HepG2 (cell line): Measurements from ENCODE around the gene COA3. TPM values are rescaled to one million over a fixed set of nuclear protein-coding genes. Genes with fewer than 3 reads are reported as not detected.

ENCODE experiments used
- ATAC-seq: fragments of 200-7000 bp; cut with Tn5 transposase; 3 replicates; pipeline ENCODE4 v1.9.1; 2020; ENCODE audit warnings: mild to moderate bottlenecking, moderate library complexity
- BruUV-seq: library from RNA; stranded (reverse); fragments of 400-500 nt; replicated peaks from 2 replicates; lab custom pipeline; 2021; lab: Mats Ljungman, UMichigan
- CTCF ChIA-PET: fragments of 300-600 bp; formaldehyde crosslinking; extraction: SDS; loops from one replicate; lab custom pipeline; 2021; ENCODE audit warnings: low total read pairs, inconsistent platforms, low intra/inter-chr PET ratio; lab: Yijun Ruan, JAX
- POLR2A ChIA-PET: fragments of 350-600 bp; sonication (Branson Sonifier 250); formaldehyde crosslinking; loops from one replicate; lab custom pipeline; 2020; ENCODE audit warnings: antibody characterized with exemption, inconsistent platforms; lab: Yijun Ruan, JAX
- DNase-seq: peaks from one replicate; pipeline ENCODE4 v3.0.0-alpha.2; 2015; ENCODE audit warnings: low spot score
- FAIRE-seq: peaks from 3 replicates; lab custom pipeline; 2011; peaks lifted over from hg19 to GRCh38; lab: Jason Lieb, UNC
- H2AFZ ChIP-seq: one replicate; pipeline ENCODE4 v1.6.1; 2011; ENCODE audit warnings: low read length, inconsistent platforms
- H3K27ac ChIP-seq: fragments of 300-600 bp; 3 replicates; pipeline ENCODE4 v1.8.0; 2011; ENCODE audit warnings: mixed run types, mild to moderate bottlenecking, mixed read lengths, low read length, inconsistent platforms; ENCODE audit not compliant: insufficient read depth; ENCODE audit errors: extremely low read length
- H3K27me3 ChIP-seq, 2 experiments: fragments of 200-600 bp in 1 of 2; 2 replicates in 1 of 2; 3 replicates in 1 of 2; pipeline versions ENCODE4 v1.6.0 to v1.8.0; 2011; ENCODE audit warnings: low read length in 2 of 2, mild to moderate bottlenecking in 2 of 2, moderate library complexity in 2 of 2, inconsistent platforms in 1 of 2; ENCODE audit not compliant: insufficient read depth in 2 of 2, control insufficient read depth in 1 of 2
- H3K36me3 ChIP-seq, 2 experiments: fragments of 200-600 bp in 1 of 2; replicated peaks in 1 of 2; 2 replicates in 1 of 2; 3 replicates in 1 of 2; pipeline versions ENCODE4 v1.5.1 to v1.8.0; 2011; ENCODE audit warnings: low read length in 2 of 2, inconsistent platforms in 1 of 2; ENCODE audit not compliant: insufficient read depth in 2 of 2, control insufficient read depth in 1 of 2
- H3K4me1 ChIP-seq: 2 replicates; pipeline ENCODE4 v1.5.1; 2012; ENCODE audit warnings: low read length, inconsistent platforms; ENCODE audit not compliant: insufficient read depth
- H3K4me2 ChIP-seq: 2 replicates; pipeline ENCODE4 v1.6.0; 2011; ENCODE audit warnings: low read depth, low read length, inconsistent platforms
- H3K4me3 ChIP-seq, 3 experiments: fragments of 200-600 bp in 1 of 3; sonication (generic), shearing (Covaris generic) in 1 of 3; replicated peaks in 1 of 3; 2 replicates each; pipeline ENCODE4 v1.5.1; 2011 to 2016; ENCODE audit warnings: low read length in 3 of 3, inconsistent platforms in 2 of 3, low read depth in 2 of 3, mild to moderate bottlenecking in 2 of 3, control low read depth in 1 of 3, mixed read lengths in 1 of 3; ENCODE audit not compliant: insufficient read depth in 1 of 3
- H3K79me2 ChIP-seq: one replicate; pipeline ENCODE4 v1.6.1; 2011; ENCODE audit warnings: low read length, inconsistent platforms; ENCODE audit not compliant: insufficient read depth
- H3K9ac ChIP-seq: 2 replicates; pipeline ENCODE4 v1.6.0; 2011; ENCODE audit warnings: mild to moderate bottlenecking, low read depth, low read length, inconsistent platforms; ENCODE audit not compliant: insufficient read depth
- H3K9me3 ChIP-seq: 2 replicates; pipeline ENCODE4 v1.5.1; 2012; ENCODE audit warnings: mild to moderate bottlenecking, low read length
- H4K20me1 ChIP-seq: 2 replicates; pipeline ENCODE4 v1.6.0; 2011; ENCODE audit warnings: inconsistent platforms, mild to moderate bottlenecking, low read length, moderate library complexity; ENCODE audit not compliant: insufficient read depth
- POLR2AphosphoS2 ChIP-seq: IDR thresholded peaks from 2 replicates; pipeline ENCODE4 v1.6.1; 2011; ENCODE audit warnings: low read depth, low read length, improper control_type of control experiment
- ZFX ChIP-seq: sonication (generic); formaldehyde crosslinking; IDR thresholded peaks from 2 replicates; pipeline ENCODE4 v1.4.0; 2020; ENCODE audit warnings: mild to moderate bottlenecking, low read depth, missing genetic modification reagents, moderate library complexity
- WGBS: methylation state at CpG from one replicate; pipeline ENCODE4 v1.1.6; 2017; ENCODE audit warnings: low lambda C conversion rate; 5-methylcytosine and 5-hydroxymethylcytosine counted together
- in situ Hi-C: cut with HindIII; loops from 2 replicates; pipeline ENCODE4 v1.10.0; 2017; ENCODE audit warnings: low pct_unique_long_range_greater_than_20kb; ENCODE audit not compliant: extremely low pct_ligation_motif_present
- intact Hi-C: fragments of 100-400 bp; cut with micrococcal nuclease; formaldehyde crosslinking; loops from one replicate; pipeline ENCODE4 v1.10.0; 2022; ENCODE audit not compliant: unreplicated experiment
- polyA plus RNA-seq, 8 experiments: library from polyadenylated mRNA; depleted of rRNA in 3 of 8; stranded (reverse) in 7 of 8; unstranded in 1 of 8; fragments of >200 nt; fragmentation: Illumina TruSeq in 4 of 8; extraction: Trizol in 4 of 8; gene quantifications; 2 replicates each; pipeline versions ENCODE4 v1.2.1 to v1.2.3, GENCODE V29; 2011 to 2016; ENCODE audit warnings: low read depth in 4 of 8, missing spikeins in 1 of 8, mixed read lengths in 1 of 8; ENCODE audit not compliant: insufficient read depth in 1 of 8
- total RNA-seq, 5 experiments: library from RNA; depleted of rRNA; stranded (reverse); fragments of >200 nt; fragmentation: Illumina TruSeq; extraction: Trizol; gene quantifications; 2 replicates each; pipeline ENCODE4 v1.2.3, GENCODE V29; 2016; ENCODE audit warnings: low read depth in 1 of 5
- TF ChIP-seq, protein P1 (sequence below): sonication (generic); formaldehyde crosslinking; IDR thresholded peaks from 2 replicates; pipeline ENCODE4 v1.9.0; 2022; ENCODE audit warnings: low read depth, missing genetic modification reagents
- TF ChIP-seq, protein P2 (sequence below): sonication (generic); formaldehyde crosslinking; IDR thresholded peaks from 2 replicates; pipeline ENCODE4 v1.5.0; 2020; ENCODE audit warnings: missing genetic modification reagents
- TF ChIP-seq, protein P3 (sequence below): sonication (generic); formaldehyde crosslinking; IDR thresholded peaks from 2 replicates; pipeline ENCODE4 v1.4.0; 2020; ENCODE audit warnings: missing genetic modification reagents
- TF ChIP-seq, protein P4 (sequence below): sonication (generic); formaldehyde crosslinking; IDR thresholded peaks from 2 replicates; pipeline ENCODE4 v1.4.0; 2020; ENCODE audit warnings: missing genetic modification reagents
- TF ChIP-seq, protein P5 (sequence below): sonication (generic); formaldehyde crosslinking; IDR thresholded peaks from 2 replicates; pipeline ENCODE4 v1.5.1; 2020; ENCODE audit warnings: missing genetic modification reagents, mild to moderate bottlenecking, borderline replicate concordance

Gene COA3
- total and polyA plus RNA-seq, 2 of the 13 experiments (the other 11 are each of a cell fraction or from before 2014, with no cell fraction given), result 133 to 202 TPM

DNA sequence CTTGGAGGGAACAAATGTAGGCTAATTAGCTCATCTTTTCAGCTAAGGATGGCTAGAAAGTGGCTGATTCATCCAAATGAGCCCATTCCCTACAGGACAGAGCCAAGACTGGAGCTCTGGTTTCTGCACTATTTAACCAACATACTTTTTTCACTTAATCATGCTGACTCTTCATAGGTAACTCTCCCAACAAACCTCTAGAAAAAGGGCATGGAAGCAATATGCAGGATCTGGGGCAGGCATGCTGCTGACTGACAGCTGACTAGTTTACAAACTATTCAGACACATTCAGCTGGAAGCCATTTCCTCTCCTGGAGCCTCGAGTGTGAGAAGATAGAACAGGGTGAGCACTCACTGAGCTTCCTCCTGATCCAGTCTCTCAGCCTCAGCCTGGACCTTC is 19.4 kb upstream of the COA3 start:
- H4K20me1 ChIP-seq, result no peaks in the 10 kb centered on the region
- H3K4me1 ChIP-seq, result peaks cover 22% of the 10 kb centered on the region
- DNase-seq, result no peak
- H3K79me2 ChIP-seq, result peaks cover 9% of the 10 kb centered on the region
- WGBS, result 92% methylated on average over 1 of the region's 1 CpG
- H3K4me2 ChIP-seq, result no peak overlapping the region
- TF ChIP-seq, protein P1, sequence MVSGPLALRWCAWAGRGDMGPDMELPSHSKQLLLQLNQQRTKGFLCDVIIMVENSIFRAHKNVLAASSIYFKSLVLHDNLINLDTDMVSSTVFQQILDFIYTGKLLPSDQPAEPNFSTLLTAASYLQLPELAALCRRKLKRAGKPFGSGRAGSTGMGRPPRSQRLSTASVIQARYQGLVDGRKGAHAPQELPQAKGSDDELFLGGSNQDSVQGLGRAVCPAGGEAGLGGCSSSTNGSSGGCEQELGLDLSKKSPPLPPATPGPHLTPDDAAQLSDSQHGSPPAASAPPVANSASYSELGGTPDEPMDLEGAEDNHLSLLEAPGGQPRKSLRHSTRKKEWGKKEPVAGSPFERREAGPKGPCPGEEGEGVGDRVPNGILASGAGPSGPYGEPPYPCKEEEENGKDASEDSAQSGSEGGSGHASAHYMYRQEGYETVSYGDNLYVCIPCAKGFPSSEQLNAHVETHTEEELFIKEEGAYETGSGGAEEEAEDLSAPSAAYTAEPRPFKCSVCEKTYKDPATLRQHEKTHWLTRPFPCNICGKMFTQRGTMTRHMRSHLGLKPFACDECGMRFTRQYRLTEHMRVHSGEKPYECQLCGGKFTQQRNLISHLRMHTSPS (CRISPR knock-in tag), result no peak
- no peak for TF ChIP-seq ZFX
- no peak for TF ChIP-seq POLR2AphosphoS2
- TF ChIP-seq, protein P2, sequence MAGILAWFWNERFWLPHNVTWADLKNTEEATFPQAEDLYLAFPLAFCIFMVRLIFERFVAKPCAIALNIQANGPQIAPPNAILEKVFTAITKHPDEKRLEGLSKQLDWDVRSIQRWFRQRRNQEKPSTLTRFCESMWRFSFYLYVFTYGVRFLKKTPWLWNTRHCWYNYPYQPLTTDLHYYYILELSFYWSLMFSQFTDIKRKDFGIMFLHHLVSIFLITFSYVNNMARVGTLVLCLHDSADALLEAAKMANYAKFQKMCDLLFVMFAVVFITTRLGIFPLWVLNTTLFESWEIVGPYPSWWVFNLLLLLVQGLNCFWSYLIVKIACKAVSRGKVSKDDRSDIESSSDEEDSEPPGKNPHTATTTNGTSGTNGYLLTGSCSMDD (CRISPR knock-in tag), result no peak
- TF ChIP-seq, protein P3, sequence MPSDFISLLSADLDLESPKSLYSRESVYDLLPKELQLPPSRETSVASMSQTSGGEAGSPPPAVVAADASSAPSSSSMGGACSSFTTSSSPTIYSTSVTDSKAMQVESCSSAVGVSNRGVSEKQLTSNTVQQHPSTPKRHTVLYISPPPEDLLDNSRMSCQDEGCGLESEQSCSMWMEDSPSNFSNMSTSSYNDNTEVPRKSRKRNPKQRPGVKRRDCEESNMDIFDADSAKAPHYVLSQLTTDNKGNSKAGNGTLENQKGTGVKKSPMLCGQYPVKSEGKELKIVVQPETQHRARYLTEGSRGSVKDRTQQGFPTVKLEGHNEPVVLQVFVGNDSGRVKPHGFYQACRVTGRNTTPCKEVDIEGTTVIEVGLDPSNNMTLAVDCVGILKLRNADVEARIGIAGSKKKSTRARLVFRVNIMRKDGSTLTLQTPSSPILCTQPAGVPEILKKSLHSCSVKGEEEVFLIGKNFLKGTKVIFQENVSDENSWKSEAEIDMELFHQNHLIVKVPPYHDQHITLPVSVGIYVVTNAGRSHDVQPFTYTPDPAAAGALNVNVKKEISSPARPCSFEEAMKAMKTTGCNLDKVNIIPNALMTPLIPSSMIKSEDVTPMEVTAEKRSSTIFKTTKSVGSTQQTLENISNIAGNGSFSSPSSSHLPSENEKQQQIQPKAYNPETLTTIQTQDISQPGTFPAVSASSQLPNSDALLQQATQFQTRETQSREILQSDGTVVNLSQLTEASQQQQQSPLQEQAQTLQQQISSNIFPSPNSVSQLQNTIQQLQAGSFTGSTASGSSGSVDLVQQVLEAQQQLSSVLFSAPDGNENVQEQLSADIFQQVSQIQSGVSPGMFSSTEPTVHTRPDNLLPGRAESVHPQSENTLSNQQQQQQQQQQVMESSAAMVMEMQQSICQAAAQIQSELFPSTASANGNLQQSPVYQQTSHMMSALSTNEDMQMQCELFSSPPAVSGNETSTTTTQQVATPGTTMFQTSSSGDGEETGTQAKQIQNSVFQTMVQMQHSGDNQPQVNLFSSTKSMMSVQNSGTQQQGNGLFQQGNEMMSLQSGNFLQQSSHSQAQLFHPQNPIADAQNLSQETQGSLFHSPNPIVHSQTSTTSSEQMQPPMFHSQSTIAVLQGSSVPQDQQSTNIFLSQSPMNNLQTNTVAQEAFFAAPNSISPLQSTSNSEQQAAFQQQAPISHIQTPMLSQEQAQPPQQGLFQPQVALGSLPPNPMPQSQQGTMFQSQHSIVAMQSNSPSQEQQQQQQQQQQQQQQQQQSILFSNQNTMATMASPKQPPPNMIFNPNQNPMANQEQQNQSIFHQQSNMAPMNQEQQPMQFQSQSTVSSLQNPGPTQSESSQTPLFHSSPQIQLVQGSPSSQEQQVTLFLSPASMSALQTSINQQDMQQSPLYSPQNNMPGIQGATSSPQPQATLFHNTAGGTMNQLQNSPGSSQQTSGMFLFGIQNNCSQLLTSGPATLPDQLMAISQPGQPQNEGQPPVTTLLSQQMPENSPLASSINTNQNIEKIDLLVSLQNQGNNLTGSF (CRISPR knock-in tag), result no peak
- TF ChIP-seq, protein P4, sequence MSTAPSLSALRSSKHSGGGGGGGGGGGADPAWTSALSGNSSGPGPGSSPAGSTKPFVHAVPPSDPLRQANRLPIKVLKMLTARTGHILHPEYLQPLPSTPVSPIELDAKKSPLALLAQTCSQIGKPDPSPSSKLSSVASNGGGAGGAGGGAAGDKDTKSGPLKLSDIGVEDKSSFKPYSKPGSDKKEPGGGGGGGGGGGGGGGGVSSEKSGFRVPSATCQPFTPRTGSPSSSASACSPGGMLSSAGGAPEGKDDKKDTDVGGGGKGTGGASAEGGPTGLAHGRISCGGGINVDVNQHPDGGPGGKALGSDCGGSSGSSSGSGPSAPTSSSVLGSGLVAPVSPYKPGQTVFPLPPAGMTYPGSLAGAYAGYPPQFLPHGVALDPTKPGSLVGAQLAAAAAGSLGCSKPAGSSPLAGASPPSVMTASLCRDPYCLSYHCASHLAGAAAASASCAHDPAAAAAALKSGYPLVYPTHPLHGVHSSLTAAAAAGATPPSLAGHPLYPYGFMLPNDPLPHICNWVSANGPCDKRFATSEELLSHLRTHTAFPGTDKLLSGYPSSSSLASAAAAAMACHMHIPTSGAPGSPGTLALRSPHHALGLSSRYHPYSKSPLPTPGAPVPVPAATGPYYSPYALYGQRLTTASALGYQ (CRISPR knock-in tag), result no peak
- TF ChIP-seq, protein P5, sequence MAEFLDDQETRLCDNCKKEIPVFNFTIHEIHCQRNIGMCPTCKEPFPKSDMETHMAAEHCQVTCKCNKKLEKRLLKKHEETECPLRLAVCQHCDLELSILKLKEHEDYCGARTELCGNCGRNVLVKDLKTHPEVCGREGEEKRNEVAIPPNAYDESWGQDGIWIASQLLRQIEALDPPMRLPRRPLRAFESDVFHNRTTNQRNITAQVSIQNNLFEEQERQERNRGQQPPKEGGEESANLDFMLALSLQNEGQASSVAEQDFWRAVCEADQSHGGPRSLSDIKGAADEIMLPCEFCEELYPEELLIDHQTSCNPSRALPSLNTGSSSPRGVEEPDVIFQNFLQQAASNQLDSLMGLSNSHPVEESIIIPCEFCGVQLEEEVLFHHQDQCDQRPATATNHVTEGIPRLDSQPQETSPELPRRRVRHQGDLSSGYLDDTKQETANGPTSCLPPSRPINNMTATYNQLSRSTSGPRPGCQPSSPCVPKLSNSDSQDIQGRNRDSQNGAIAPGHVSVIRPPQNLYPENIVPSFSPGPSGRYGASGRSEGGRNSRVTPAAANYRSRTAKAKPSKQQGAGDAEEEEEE (CRISPR knock-in tag), result no peak
- TF ChIP-seq, all 625 proteins: peak for 0
- Histone ChIP-seq H3K27me3 (no peaks in the 10 kb centered on the region), H3K9ac (no peak overlapping the region), H3K4me3 (no peak overlapping the region), H3K27ac (no peak overlapping the region), H3K36me3 (peaks cover 49 to 72% of the 10 kb centered on the region in 2 experiments), H3K9me3 (no peaks in the 10 kb centered on the region), H2AFZ (no peak overlapping the region)
- POLR2A ChIA-PET, result interaction anchor here (0.6 to 4.6 kb wide), 5 partner anchors 13 to 254 kb away, joined by 3 to 29 read pairs (median 4); partner anchors contain the start of genes CNTD1 and COA3
- FAIRE-seq, result no peak
- intact Hi-C loops (no loop called here), in situ Hi-C loops (no loop called here)
- CTCF ChIA-PET, result no interaction called here
- no TSS peak for BruUV-seq
- no peak for ATAC-seq
